T47D (cell line): ENCODE measurements around the gene SLC5A6.

Source experiments
- DNase-seq, 2 experiments: peaks; one replicate each; pipeline versions ENCODE4 v3.0.0 to v3.0.0-alpha.2; 2011 to 2012; ENCODE audit warnings: low read depth in 1 of 2, low spot score in 1 of 2
- JUND ChIP-seq: IDR thresholded peaks from 2 replicates; pipeline ENCODE4 v1.6.1; 2012; ENCODE audit warnings: low read depth
- in situ Hi-C: cut with HindIII; loops from 2 replicates; pipeline ENCODE4 v1.10.0; 2016; ENCODE audit warnings: low sequenced_read_pairs, low pct_unique_long_range_greater_than_20kb

The SLC5A6 gene

GRCh38 chr2:27245116-27245515 is 33.0 kb upstream of the SLC5A6 start:
- TF ChIP-seq JUND: no peak
- no peak for DNase-seq
- in situ Hi-C loops: no loop called here

- no peak for TF ChIP-seq JUND
- no peak for DNase-seq
- in situ Hi-C loops: no loop called here
Measured at GRCh38 chr2:27243391-27244130, 31.5 kb upstream of the SLC5A6 start.

GRCh38 chr2:27242614-27242951 is 30.5 kb upstream of the SLC5A6 start:
- TF ChIP-seq JUND: no peak
- in situ Hi-C loops: no loop called here
- no peak for DNase-seq

GRCh38 chr2:27241761-27242613 is 29.9 kb upstream of the SLC5A6 start:
- DNase-seq: no peak
- TF ChIP-seq JUND: no peak
- in situ Hi-C loops: no loop called here

GRCh38 chr2:27240406-27240805 is 28.3 kb upstream of the SLC5A6 start:
- in situ Hi-C loops: no loop called here
- TF ChIP-seq JUND: no peak

GRCh38 chr2:27238976-27239375 is 26.9 kb upstream of the SLC5A6 start:
- TF ChIP-seq JUND: no peak
- in situ Hi-C loops: no loop called here
- no peak for DNase-seq

More at GRCh38 chr2:27240406-27240805, 28.3 kb upstream of the SLC5A6 start:
- no peak for DNase-seq

- in situ Hi-C loops: no loop called here
- no peak for DNase-seq
- no peak for TF ChIP-seq JUND
Measured at GRCh38 chr2:27237341-27237945, 25.4 kb upstream of the SLC5A6 start.

GRCh38 chr2:27236626-27237025 is 24.6 kb upstream of the SLC5A6 start:
- TF ChIP-seq JUND: no peak
- in situ Hi-C loops: no loop called here
- no peak for DNase-seq

GRCh38 chr2:27236136-27236535 is 24.1 kb upstream of the SLC5A6 start:
- no peak for TF ChIP-seq JUND
- no peak for DNase-seq
- in situ Hi-C loops: no loop called here

GRCh38 chr2:27233341-27233740 is 21.3 kb upstream of the SLC5A6 start:
- DNase-seq: no peak
- in situ Hi-C loops: no loop called here
- no peak for TF ChIP-seq JUND

GRCh38 chr2:27231921-27232320 is 19.9 kb upstream of the SLC5A6 start:
- no peak for TF ChIP-seq JUND
- in situ Hi-C loops: no loop called here

GRCh38 chr2:27227501-27227900 is 15.4 kb upstream of the SLC5A6 start:
- in situ Hi-C loops: no loop called here
- no peak for DNase-seq
- TF ChIP-seq JUND: no peak

More at GRCh38 chr2:27231921-27232320, 19.9 kb upstream of the SLC5A6 start:
- DNase-seq: no peak

GRCh38 chr2:27225526-27225925 is 13.5 kb upstream of the SLC5A6 start:
- DNase-seq: no peak
- TF ChIP-seq JUND: no peak
- in situ Hi-C loops: no loop called here
